SK-N-SH (cell line): Measurements from ENCODE around the gene MUC12.

ENCODE experiments used
- EP300 ChIP-seq, 2 experiments: IDR thresholded peaks; 2 replicates each; pipeline versions ENCODE4 v1.4.0 to v1.6.1; 2012; ENCODE audit warnings: borderline replicate concordance in 1 of 2, low read depth in 1 of 2, low read length in 1 of 2
- GABPA ChIP-seq: IDR thresholded peaks from 2 replicates; pipeline ENCODE4 v1.4.0; 2012; ENCODE audit warnings: low read depth, mild to moderate bottlenecking
- RAD21 ChIP-seq: IDR thresholded peaks from 2 replicates; pipeline ENCODE4 v1.6.1; 2012; ENCODE audit warnings: mild to moderate bottlenecking, low read length
- RCOR1 ChIP-seq: fragments of 150-350 bp; IDR thresholded peaks from 2 replicates; pipeline ENCODE4 v1.6.1; 2017; ENCODE audit warnings: antibody characterized with exemption, low read length
- REST ChIP-seq: IDR thresholded peaks from 2 replicates; pipeline ENCODE4 v1.6.1; 2012; ENCODE audit warnings: mild to moderate bottlenecking, low read depth, low read length, moderate library complexity
- SIN3A ChIP-seq: IDR thresholded peaks from 2 replicates; pipeline ENCODE4 v1.6.1; 2012; ENCODE audit warnings: low read depth, mild to moderate bottlenecking, low read length, moderate library complexity, borderline replicate concordance
- TF ChIP-seq, protein P1 (sequence below): fragments of 200-600 bp; sonication (generic); IDR thresholded peaks from 2 replicates; pipeline ENCODE4 v1.6.1; 2017; ENCODE audit warnings: antibody characterized with exemption, mild to moderate bottlenecking, moderate library complexity
- TF ChIP-seq, protein P2 (sequence below): IDR thresholded peaks from 2 replicates; pipeline ENCODE4 v1.4.0; 2012; ENCODE audit warnings: low read depth

GRCh38 chr7:101066833-101067177 lies 97.4 kb downstream of the MUC12 start:
- TF ChIP-seq SIN3A (no peak), EP300 (IDR thresholded peaks at IDR 0.05; ENCODE audit: borderline replicate concordance in 1 of 2, low read depth in 1 of 2, low read length in 1 of 2) (no peak), RAD21 (no peak), GABPA (no peak), RCOR1 (no peak), REST (no peak)
- TF ChIP-seq, protein P1, sequence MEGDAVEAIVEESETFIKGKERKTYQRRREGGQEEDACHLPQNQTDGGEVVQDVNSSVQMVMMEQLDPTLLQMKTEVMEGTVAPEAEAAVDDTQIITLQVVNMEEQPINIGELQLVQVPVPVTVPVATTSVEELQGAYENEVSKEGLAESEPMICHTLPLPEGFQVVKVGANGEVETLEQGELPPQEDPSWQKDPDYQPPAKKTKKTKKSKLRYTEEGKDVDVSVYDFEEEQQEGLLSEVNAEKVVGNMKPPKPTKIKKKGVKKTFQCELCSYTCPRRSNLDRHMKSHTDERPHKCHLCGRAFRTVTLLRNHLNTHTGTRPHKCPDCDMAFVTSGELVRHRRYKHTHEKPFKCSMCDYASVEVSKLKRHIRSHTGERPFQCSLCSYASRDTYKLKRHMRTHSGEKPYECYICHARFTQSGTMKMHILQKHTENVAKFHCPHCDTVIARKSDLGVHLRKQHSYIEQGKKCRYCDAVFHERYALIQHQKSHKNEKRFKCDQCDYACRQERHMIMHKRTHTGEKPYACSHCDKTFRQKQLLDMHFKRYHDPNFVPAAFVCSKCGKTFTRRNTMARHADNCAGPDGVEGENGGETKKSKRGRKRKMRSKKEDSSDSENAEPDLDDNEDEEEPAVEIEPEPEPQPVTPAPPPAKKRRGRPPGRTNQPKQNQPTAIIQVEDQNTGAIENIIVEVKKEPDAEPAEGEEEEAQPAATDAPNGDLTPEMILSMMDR, result no peak
- TF ChIP-seq, protein P2, sequence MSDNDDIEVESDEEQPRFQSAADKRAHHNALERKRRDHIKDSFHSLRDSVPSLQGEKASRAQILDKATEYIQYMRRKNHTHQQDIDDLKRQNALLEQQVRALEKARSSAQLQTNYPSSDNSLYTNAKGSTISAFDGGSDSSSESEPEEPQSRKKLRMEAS, result no peak
